HEK293T (cell line): Measurements from ENCODE around the gene ZNFX1.

Source experiments
- BHLHE40 ChIP-seq: fragments of 450-650 bp; IDR thresholded peaks from 2 replicates; pipeline ENCODE4 v1.6.1; 2016; ENCODE audit warnings: mild to moderate bottlenecking, moderate library complexity, borderline replicate concordance
- ELF4 ChIP-seq: fragments of 450-650 bp; IDR thresholded peaks from 2 replicates; pipeline ENCODE4 v1.6.1; 2017; ENCODE audit warnings: antibody characterized with exemption
- FOXA1 ChIP-seq: fragments of 450-650 bp; IDR thresholded peaks from 2 replicates; pipeline ENCODE4 v1.6.1; 2016; ENCODE audit warnings: mild to moderate bottlenecking
- FOXM1 ChIP-seq: fragments of 450-650 bp; IDR thresholded peaks from 2 replicates; pipeline ENCODE4 v1.6.1; 2017; ENCODE audit warnings: mild to moderate bottlenecking, borderline replicate concordance
- L3MBTL2 ChIP-seq: fragments of 450-650 bp; conservative IDR thresholded peaks from 2 replicates; pipeline ENCODE4 v1.6.1; 2016; ENCODE audit warnings: mild to moderate bottlenecking
- SUZ12 ChIP-seq: fragments of 450-650 bp; IDR thresholded peaks from 2 replicates; pipeline ENCODE4 v1.6.1; 2016; ENCODE audit warnings: mild to moderate bottlenecking
- TARDBP ChIP-seq: fragments of 450-650 bp; IDR thresholded peaks from 2 replicates; pipeline ENCODE4 v1.6.1; 2016
- TF ChIP-seq, protein P1 (sequence below): fragments of 450-650 bp; IDR thresholded peaks from 2 replicates; pipeline ENCODE4 v1.6.1; 2016

DNA sequence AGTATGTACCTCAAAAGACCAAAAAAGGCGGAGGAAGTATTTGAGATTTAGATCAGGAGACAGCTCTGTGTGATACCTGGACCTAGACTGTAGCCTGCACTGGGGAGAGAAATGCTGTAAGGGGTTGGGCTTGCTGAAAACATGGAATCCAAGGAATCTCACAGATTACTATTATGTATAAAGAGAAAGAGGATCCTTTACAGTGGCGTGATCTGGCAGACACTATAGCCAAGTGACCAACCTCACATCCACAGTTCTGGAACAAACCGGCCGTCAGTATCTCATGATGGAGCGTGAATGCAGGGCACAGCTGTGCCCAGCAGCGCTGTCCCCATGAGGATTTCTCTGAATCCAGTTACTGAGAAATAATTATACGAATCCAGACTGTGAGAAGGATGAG lies 46.4 kb downstream of the ZNFX1 start:
- no peak for TF ChIP-seq BHLHE40
- no peak for TF ChIP-seq FOXA1
- TF ChIP-seq TARDBP, result no peak
- TF ChIP-seq SUZ12, result no peak
- TF ChIP-seq L3MBTL2, result no peak
- TF ChIP-seq, protein P1, sequence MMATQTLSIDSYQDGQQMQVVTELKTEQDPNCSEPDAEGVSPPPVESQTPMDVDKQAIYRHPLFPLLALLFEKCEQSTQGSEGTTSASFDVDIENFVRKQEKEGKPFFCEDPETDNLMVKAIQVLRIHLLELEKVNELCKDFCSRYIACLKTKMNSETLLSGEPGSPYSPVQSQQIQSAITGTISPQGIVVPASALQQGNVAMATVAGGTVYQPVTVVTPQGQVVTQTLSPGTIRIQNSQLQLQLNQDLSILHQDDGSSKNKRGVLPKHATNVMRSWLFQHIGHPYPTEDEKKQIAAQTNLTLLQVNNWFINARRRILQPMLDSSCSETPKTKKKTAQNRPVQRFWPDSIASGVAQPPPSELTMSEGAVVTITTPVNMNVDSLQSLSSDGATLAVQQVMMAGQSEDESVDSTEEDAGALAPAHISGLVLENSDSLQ, result no peak
- TF ChIP-seq FOXM1, result no peak
- TF ChIP-seq ELF4, result no peak
